ENCODE data around the gene RTKN.
A peak's percentile ranks its signal among the peaks of the same experiment; 100 is the strongest.
"Not testable (repeated sequence)": the region's sequence is repeated elsewhere in the genome, so short reads cannot be mapped to it uniquely, and the experiment has no call there.

Gene RTKN

DNA sequence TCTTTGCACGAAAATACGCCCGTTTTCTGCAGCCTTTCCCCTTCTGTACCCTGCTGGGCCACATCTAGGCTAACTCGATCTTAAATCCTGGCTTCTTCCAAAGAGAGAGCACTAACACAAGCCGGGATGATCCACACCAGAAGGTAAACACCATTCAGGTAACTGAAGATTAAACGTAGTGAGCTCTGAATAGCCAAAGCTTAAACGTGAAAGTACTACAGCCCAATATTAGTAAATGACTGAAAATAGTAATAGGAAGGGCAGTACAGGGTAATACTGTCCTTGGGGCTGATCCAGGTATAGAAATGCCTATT, 31.2 kb upstream of the RTKN start:
- peak overlapping the region; percentile 100 for H3K27ac Mint-ChIP-seq
- H3K27me3 Mint-ChIP-seq (ENCODE audit: low read depth, poor library complexity) = peaks cover 7% of the 10 kb centered on the region
- H3K9me3 Mint-ChIP-seq = no peaks in the 10 kb centered on the region
- peak overlapping the region; percentile 96 for H3K4me3 Mint-ChIP-seq
- TF ChIP-seq, protein P1, sequence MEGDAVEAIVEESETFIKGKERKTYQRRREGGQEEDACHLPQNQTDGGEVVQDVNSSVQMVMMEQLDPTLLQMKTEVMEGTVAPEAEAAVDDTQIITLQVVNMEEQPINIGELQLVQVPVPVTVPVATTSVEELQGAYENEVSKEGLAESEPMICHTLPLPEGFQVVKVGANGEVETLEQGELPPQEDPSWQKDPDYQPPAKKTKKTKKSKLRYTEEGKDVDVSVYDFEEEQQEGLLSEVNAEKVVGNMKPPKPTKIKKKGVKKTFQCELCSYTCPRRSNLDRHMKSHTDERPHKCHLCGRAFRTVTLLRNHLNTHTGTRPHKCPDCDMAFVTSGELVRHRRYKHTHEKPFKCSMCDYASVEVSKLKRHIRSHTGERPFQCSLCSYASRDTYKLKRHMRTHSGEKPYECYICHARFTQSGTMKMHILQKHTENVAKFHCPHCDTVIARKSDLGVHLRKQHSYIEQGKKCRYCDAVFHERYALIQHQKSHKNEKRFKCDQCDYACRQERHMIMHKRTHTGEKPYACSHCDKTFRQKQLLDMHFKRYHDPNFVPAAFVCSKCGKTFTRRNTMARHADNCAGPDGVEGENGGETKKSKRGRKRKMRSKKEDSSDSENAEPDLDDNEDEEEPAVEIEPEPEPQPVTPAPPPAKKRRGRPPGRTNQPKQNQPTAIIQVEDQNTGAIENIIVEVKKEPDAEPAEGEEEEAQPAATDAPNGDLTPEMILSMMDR (IDR thresholded peaks at IDR 0.05) = no peak
- H3K36me3 Mint-ChIP-seq (ENCODE audit: low read depth) = peaks cover 32% of the 10 kb centered on the region
- no peak for DNase-seq
- peaks cover 31% of the 10 kb centered on the region for H3K4me1 Mint-ChIP-seq

- Mint-ChIP-seq H3K4me1 (peaks cover 31% of the 10 kb centered on the region), H3K9me3 (no peaks in the 10 kb centered on the region), H3K4me3 (peak within 1 kb of the TSS; percentile 96), H3K36me3 (ENCODE audit: low read depth) (peaks cover 29% of the 10 kb centered on the region), H3K27me3 (ENCODE audit: low read depth, poor library complexity) (peaks cover 5% of the 10 kb centered on the region), H3K27ac (peak within 1 kb of the TSS; percentile 100)
- TF ChIP-seq, protein P1 (IDR thresholded peaks at IDR 0.05) = no peak
- peak; percentile 95 for DNase-seq
Measured at GRCh38 chr2:74472086-74472944, 30.6 kb upstream of the RTKN start, which contains the start of gene MRPL53. Gene MRPL53 (minus strand): TSS chr2:74472680. CDS start chr2:74472660, 20 bp downstream.

GRCh38 chr2:74471332-74472065, 29.8 kb upstream of the RTKN start:
- TF ChIP-seq, protein P1 (IDR thresholded peaks at IDR 0.05) = no peak
- Mint-ChIP-seq H3K27ac (peak overlapping the region; percentile 100), H3K4me1 (peaks cover 31% of the 10 kb centered on the region), H3K36me3 (ENCODE audit: low read depth) (peaks cover 28% of the 10 kb centered on the region), H3K27me3 (ENCODE audit: low read depth, poor library complexity) (peaks cover 5% of the 10 kb centered on the region), H3K9me3 (no peaks in the 10 kb centered on the region), H3K4me3 (peak overlapping the region; percentile 96)
- no peak for DNase-seq

DNA sequence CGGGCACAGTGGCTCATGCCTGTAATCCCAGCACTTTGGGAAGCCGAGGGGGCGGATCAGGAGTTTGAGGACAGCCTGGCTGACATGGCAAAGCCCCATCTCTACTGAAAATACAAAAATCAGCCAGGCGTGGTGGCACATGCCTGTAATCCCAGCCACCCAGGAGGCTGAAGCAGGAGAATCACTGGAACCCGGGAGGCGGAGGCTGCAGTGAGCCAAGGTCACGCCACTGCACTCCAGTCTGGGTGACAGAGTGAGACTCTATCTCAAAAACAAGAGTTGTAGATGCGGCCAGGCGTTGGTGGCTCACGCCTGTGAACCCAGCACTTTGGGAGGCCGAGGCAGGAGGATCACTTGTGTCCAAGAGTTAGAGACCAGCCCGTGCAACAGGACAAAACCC, 29.0 kb upstream of the RTKN start:
- Mint-ChIP-seq H3K4me1 (peaks cover 36% of the 10 kb centered on the region), H3K36me3 (ENCODE audit: low read depth) (peaks cover 25% of the 10 kb centered on the region), H3K27ac (peak overlapping the region; percentile 55), H3K4me3 (peak overlapping the region; percentile 78)
- H3K9me3 Mint-ChIP-seq; DNase-seq; H3K27me3 Mint-ChIP-seq (ENCODE audit: low read depth, poor library complexity): not testable (repeated sequence)

DNA sequence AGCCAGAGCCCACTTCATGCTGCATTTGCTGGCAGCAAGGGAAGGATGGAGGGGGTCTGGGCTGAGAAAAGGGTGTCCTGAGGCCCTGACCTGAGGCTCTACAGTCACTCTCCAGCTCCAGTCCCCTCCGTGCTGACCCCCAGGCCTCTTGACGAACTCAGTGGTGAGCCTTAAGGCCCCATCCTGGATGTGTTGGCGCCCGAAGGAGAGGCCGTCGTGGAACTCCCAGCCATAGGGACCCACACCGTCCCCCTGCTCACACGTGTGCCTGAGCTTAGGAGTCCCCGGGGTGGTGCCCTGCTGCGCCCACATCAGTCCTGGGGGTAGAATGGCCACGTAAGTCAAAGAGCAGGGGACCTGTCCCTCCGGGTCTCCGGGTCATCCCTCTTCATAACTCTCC, 22.7 kb upstream of the RTKN start:
- no peak for DNase-seq
- H3K9me3 Mint-ChIP-seq = no peaks in the 10 kb centered on the region
- peaks cover 37% of the 10 kb centered on the region for H3K4me1 Mint-ChIP-seq
- no peaks in the 10 kb centered on the region for H3K27me3 Mint-ChIP-seq (ENCODE audit: low read depth, poor library complexity)
- peak overlapping the region; percentile 97 for H3K4me3 Mint-ChIP-seq
- H3K36me3 Mint-ChIP-seq (ENCODE audit: low read depth) = peaks cover 16% of the 10 kb centered on the region
- no peak overlapping the region for H3K27ac Mint-ChIP-seq
- TF ChIP-seq, protein P1 (IDR thresholded peaks at IDR 0.05) = no peak

GRCh38 chr2:74462786-74463105, 21.0 kb upstream of the RTKN start:
- Mint-ChIP-seq H3K9me3 (no peaks in the 10 kb centered on the region), H3K4me1 (peaks cover 45% of the 10 kb centered on the region), H3K27me3 (ENCODE audit: low read depth, poor library complexity) (no peaks in the 10 kb centered on the region), H3K36me3 (ENCODE audit: low read depth) (peaks cover 16% of the 10 kb centered on the region), H3K4me3 (peak overlapping the region; percentile 75), H3K27ac (no peak overlapping the region)
- TF ChIP-seq, protein P1 (IDR thresholded peaks at IDR 0.05) = no peak
- no peak for DNase-seq
